Caco-2 (cell line): ENCODE data around the gene SLC22A4. TPM values are rescaled to one million over a fixed set of nuclear protein-coding genes. Genes with fewer than 3 reads are reported as not detected.

Source experiments
- BruUV-seq: library from RNA; stranded (reverse); fragments of 400-500 nt; replicated peaks from 2 replicates; lab custom pipeline; 2021; lab: Mats Ljungman, UMichigan
- CTCF ChIA-PET: fragments of 300-600 bp; sonication (Branson Sonifier 250); formaldehyde crosslinking; loops from one replicate; lab custom pipeline; 2022; ENCODE audit warnings: antibody characterized with exemption; lab: Charles Lee
- POLR2A ChIA-PET: fragments of 300-600 bp; sonication (Branson Sonifier 250); formaldehyde crosslinking; loops from one replicate; lab custom pipeline; 2022; ENCODE audit warnings: antibody characterized with exemption; lab: Charles Lee
- DNase-seq, 2 experiments: peaks; one replicate each; pipeline versions ENCODE4 v3.0.0 to v3.0.0-alpha.2; 2020 to 2022
- H3K27me3 ChIP-seq: replicated peaks from 2 replicates; pipeline ENCODE4 v1.6.0; 2011; ENCODE audit warnings: low read length; ENCODE audit not compliant: control insufficient read depth, insufficient read depth
- H3K36me3 ChIP-seq: 2 replicates; pipeline ENCODE4 v1.5.1; 2011; ENCODE audit warnings: low read length; ENCODE audit not compliant: control insufficient read depth, insufficient read depth
- H3K4me1 ChIP-seq: fragments of 250-450 bp; sonication (Bioruptor Pico); 2 replicates; pipeline ENCODE4 v1.5.1; 2020; ENCODE audit warnings: mild to moderate bottlenecking
- H3K4me3 ChIP-seq: 2 replicates; pipeline ENCODE4 v1.5.1; 2011; ENCODE audit warnings: low read depth, mild to moderate bottlenecking, control low read depth, low read length
- H3K9me3 ChIP-seq: fragments of 250-450 bp; sonication (Bioruptor Pico); 2 replicates; pipeline ENCODE4 v1.5.1; 2020; ENCODE audit warnings: mild to moderate bottlenecking, moderate library complexity
- H3K27ac Mint-ChIP-seq: one replicate; pipeline ENCODE4 v1.8.0; 2022; ENCODE audit warnings: mixed read lengths; ENCODE audit not compliant: unreplicated experiment
- H3K27me3 Mint-ChIP-seq: one replicate; pipeline ENCODE4 v1.8.0; 2022; ENCODE audit warnings: mixed read lengths; ENCODE audit not compliant: insufficient read depth, unreplicated experiment
- H3K36me3 Mint-ChIP-seq: one replicate; pipeline ENCODE4 v1.8.0; 2022; ENCODE audit warnings: mild to moderate bottlenecking, mixed read lengths; ENCODE audit not compliant: insufficient read depth, unreplicated experiment
- H3K4me1 Mint-ChIP-seq: one replicate; pipeline ENCODE4 v1.8.0; 2022; ENCODE audit warnings: low read depth, mixed read lengths; ENCODE audit not compliant: unreplicated experiment
- H3K4me3 Mint-ChIP-seq: one replicate; pipeline ENCODE4 v1.8.0; 2022; ENCODE audit warnings: mild to moderate bottlenecking, moderate library complexity, mixed read lengths; ENCODE audit not compliant: unreplicated experiment
- H3K9me3 Mint-ChIP-seq: one replicate; pipeline ENCODE4 v1.8.0; 2022; ENCODE audit warnings: mixed read lengths; ENCODE audit not compliant: unreplicated experiment
- intact Hi-C: fragments of 100-400 bp; cut with micrococcal nuclease; formaldehyde crosslinking; loops from one replicate; pipeline ENCODE4 v1.10.0; 2022; ENCODE audit not compliant: unreplicated experiment
- total RNA-seq: library from RNA; stranded (reverse); gene quantifications from 2 replicates; pipeline ENCODE4 v1.2.3, GENCODE V29; 2022
- TF ChIP-seq, protein P1 (sequence below), 2 experiments: fragments of 200-600 bp in 1 of 2; IDR thresholded peaks; 1 replicate in 1 of 2; 2 replicates in 1 of 2; pipeline versions ENCODE4 v1.5.1 to v1.8.0; 2011 to 2022; ENCODE audit warnings: antibody characterized with exemption in 1 of 2, control low read depth in 1 of 2, inconsistent platforms in 1 of 2, low read depth in 1 of 2, low read length in 1 of 2, mild to moderate bottlenecking in 1 of 2, moderate library complexity in 1 of 2; ENCODE audit not compliant: insufficient read depth in 1 of 2, severe bottlenecking in 1 of 2, unreplicated experiment in 1 of 2

SLC22A4 gene
- total RNA-seq, 1 experiment from 2014 or later: 1.5 TPM

GRCh38 chr5:132277971-132278853 is 16.0 kb upstream of the SLC22A4 start:
- peak overlapping the region; percentile 45 for H3K27ac Mint-ChIP-seq

DNA sequence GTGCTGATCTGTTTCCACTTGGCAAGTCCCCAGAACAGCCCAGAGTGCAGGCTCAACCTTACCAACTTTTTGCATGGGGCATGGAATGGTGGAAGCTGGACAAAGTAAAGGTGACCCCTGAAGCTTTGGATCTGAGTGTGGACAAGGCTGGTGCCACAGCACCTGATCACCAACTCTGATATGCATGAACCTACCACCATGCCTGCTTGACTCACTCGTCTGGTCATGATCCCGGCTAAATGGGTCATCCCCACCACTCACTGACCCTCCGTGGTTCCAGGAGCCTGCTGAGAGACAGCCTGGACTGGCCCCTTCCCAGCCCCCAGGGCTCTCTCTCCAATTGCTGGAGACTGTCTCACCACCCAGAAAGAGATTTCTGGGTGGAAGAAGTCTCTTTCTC is 14.4 kb upstream of the SLC22A4 start:
- H3K4me1 ChIP-seq: peaks cover 34% of the 10 kb centered on the region
- DNase-seq: no peak
- H3K4me3 ChIP-seq: no peak overlapping the region
- H3K36me3 ChIP-seq: no peaks in the 10 kb centered on the region
- H3K9me3 ChIP-seq: no peaks in the 10 kb centered on the region
- H3K27me3 ChIP-seq: no peaks in the 10 kb centered on the region
- CTCF ChIA-PET: interaction anchor here (1.7 kb wide), 1 partner anchor 14 kb away, joined by 7 read pairs; the partner anchor contains the start of gene SLC22A4
- BruUV-seq: no TSS peak
- Mint-ChIP-seq H3K4me1 (peaks cover 41% of the 10 kb centered on the region), H3K27me3 (no peaks in the 10 kb centered on the region), H3K27ac (peak overlapping the region; percentile 79), H3K4me3 (no peak overlapping the region), H3K9me3 (peaks cover 9% of the 10 kb centered on the region), H3K36me3 (no peaks in the 10 kb centered on the region)
- POLR2A ChIA-PET: interaction anchor here (3.1 kb wide), 1 partner anchor 14 kb away, joined by 36 read pairs; the partner anchor contains the start of gene SLC22A4
- intact Hi-C loops: loop anchor here (2.0 to 5.0 kb wide), 3 partner anchors 53 to 218 kb away; partner anchors contain the start of gene P4HA2
- TF ChIP-seq, protein P1, sequence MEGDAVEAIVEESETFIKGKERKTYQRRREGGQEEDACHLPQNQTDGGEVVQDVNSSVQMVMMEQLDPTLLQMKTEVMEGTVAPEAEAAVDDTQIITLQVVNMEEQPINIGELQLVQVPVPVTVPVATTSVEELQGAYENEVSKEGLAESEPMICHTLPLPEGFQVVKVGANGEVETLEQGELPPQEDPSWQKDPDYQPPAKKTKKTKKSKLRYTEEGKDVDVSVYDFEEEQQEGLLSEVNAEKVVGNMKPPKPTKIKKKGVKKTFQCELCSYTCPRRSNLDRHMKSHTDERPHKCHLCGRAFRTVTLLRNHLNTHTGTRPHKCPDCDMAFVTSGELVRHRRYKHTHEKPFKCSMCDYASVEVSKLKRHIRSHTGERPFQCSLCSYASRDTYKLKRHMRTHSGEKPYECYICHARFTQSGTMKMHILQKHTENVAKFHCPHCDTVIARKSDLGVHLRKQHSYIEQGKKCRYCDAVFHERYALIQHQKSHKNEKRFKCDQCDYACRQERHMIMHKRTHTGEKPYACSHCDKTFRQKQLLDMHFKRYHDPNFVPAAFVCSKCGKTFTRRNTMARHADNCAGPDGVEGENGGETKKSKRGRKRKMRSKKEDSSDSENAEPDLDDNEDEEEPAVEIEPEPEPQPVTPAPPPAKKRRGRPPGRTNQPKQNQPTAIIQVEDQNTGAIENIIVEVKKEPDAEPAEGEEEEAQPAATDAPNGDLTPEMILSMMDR (IDR thresholded peaks at IDR 0.05; ENCODE audit: insufficient read depth in 1 of 2, low read depth in 1 of 2, low read length in 1 of 2, severe bottlenecking in 1 of 2, unreplicated experiment in 1 of 2): no peak

More at GRCh38 chr5:132277971-132278853, 16.0 kb upstream of the SLC22A4 start:
- Mint-ChIP-seq H3K36me3 (no peaks in the 10 kb centered on the region), H3K9me3 (peaks cover 9% of the 10 kb centered on the region), H3K4me1 (peaks cover 51% of the 10 kb centered on the region), H3K27me3 (no peaks in the 10 kb centered on the region), H3K4me3 (peak overlapping the region; percentile 13)
- TF ChIP-seq, protein P1 (IDR thresholded peaks at IDR 0.05; ENCODE audit: insufficient read depth in 1 of 2, low read depth in 1 of 2, low read length in 1 of 2, severe bottlenecking in 1 of 2, unreplicated experiment in 1 of 2): peak; percentile 13 to 37
- no peaks in the 10 kb centered on the region for H3K27me3 ChIP-seq
- no peaks in the 10 kb centered on the region for H3K36me3 ChIP-seq
- peaks cover 46% of the 10 kb centered on the region for H3K4me1 ChIP-seq
- CTCF ChIA-PET: interaction anchor here (0.6 to 1.9 kb wide), 8 partner anchors 15 to 690 kb away, joined by 3 to 27 read pairs (median 4); partner anchors contain the start of genes SLC22A4 and SLC22A5
- no TSS peak for BruUV-seq
- H3K4me3 ChIP-seq: no peak overlapping the region
- POLR2A ChIA-PET: interaction anchor here (0.8 to 3.1 kb wide), 4 partner anchors 14 to 137 kb away, joined by 3 to 36 read pairs (median 4); partner anchors contain the start of genes SLC22A4 and SLC22A5
- DNase-seq: peak; percentile 82 to 91
- H3K9me3 ChIP-seq: no peaks in the 10 kb centered on the region
- intact Hi-C loops: loop anchor here (1.0 to 5.0 kb wide), 5 partner anchors 15 to 219 kb away; partner anchors contain the start of genes P4HA2 and SLC22A5
